GM19467 (cell line): Measurements from ENCODE around the gene SPIRE2.
"Not testable (repeated sequence)": the region's sequence is repeated elsewhere in the genome, so short reads cannot be mapped to it uniquely, and the experiment has no call there.

Experiments
- ATAC-seq: cut with Tn5 transposase; IDR thresholded peaks from one replicate; pipeline ENCODE4 v1.9.1; 2021; ENCODE audit warnings: mild to moderate bottlenecking, moderate library complexity; ENCODE audit not compliant: unreplicated experiment

SPIRE2 gene, protein sequence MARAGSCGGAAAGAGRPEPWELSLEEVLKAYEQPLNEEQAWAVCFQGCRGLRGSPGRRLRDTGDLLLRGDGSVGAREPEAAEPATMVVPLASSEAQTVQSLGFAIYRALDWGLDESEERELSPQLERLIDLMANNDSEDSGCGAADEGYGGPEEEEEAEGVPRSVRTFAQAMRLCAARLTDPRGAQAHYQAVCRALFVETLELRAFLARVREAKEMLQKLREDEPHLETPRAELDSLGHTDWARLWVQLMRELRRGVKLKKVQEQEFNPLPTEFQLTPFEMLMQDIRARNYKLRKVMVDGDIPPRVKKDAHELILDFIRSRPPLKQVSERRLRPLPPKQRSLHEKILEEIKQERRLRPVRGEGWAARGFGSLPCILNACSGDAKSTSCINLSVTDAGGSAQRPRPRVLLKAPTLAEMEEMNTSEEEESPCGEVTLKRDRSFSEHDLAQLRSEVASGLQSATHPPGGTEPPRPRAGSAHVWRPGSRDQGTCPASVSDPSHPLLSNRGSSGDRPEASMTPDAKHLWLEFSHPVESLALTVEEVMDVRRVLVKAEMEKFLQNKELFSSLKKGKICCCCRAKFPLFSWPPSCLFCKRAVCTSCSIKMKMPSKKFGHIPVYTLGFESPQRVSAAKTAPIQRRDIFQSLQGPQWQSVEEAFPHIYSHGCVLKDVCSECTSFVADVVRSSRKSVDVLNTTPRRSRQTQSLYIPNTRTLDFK

DNA sequence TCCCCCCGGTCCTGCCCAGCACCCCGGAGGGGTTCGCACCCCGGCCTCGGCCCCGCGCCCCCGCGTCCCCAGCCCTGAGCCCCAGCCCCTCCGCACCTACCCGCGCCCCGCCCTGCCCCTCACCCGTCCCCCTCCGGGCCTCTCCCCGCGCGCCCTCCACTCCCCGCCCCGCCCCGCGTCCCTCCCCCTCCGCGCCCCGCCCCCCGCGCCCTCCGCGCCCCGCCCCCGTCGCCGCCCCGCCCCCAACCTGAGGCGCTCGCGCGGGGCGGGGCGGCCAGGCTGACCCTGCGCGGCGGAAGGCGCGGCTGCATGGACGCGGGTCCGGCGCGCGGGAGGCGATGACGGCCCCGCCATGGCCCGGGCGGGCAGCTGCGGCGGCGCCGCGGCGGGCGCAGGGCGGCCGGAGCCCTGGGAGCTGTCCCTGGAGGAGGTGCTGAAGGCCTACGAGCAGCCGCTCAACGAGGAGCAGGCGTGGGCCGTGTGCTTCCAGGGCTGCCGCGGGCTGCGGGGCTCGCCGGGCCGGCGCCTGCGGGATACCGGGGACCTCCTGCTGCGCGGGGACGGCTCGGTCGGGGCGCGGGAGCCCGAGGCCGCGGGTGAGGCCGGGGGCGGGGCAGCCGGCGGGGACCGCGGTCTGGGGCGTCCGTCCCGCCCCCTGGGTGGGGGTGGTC is at the start of gene SPIRE2:
SPIRE2 (plus strand) TSS at position 277 of the 671 bp plus-strand sequence; CDS start at position 353, 76 bp downstream.
- no peak for ATAC-seq

DNA sequence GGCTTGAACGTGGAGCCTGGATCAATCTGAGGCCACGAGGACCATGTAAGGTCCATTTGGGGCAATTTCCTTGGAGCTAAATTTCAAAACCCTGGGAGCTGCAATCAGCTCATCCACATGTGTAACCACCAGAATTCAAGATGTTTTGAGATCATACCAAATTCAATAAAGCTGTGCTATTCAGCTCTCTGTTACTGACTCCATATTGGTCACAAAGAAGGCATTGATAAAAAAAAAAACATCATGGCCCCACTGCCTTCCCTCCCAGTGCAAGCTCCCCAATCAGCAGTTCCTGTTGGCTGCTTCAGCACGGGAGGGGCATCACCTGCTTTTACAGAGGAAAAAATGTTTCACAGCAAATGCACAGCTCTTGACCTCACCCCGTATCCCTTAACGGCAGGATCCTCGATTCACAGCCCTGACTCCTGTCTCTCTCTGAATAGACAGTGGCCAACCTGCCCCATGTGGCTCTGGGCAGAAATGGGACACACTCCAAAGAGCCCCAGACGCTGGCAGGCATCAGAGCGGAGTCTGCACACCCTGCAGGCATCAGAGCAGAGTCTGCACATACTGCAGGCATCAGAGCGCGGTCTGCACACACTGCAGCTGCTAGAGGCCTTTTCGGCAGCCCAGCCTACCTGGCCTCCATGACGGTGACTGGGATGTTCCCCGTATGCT is 48.9 kb upstream of the SPIRE2 start:
- ATAC-seq = no peak

DNA sequence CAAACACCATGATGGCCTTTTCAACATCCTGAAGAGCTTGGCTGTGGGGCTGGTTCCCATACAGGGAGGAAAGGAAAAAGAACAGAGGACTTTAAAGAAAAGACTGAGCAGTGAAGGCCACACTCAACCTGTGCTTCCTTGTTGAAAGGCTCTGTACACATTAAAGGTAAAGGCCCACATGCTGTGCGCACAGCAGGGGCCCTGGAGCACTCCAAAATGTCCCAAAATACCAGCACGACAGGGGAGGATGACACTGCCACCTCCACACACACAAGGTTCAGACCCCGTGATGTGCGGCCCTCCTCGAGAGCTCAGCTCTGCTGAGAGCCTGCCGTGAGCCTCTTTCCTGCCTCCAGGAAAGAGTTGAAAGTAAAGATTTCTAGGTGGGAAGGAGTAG is 48.4 kb upstream of the SPIRE2 start:
- no peak for ATAC-seq

DNA sequence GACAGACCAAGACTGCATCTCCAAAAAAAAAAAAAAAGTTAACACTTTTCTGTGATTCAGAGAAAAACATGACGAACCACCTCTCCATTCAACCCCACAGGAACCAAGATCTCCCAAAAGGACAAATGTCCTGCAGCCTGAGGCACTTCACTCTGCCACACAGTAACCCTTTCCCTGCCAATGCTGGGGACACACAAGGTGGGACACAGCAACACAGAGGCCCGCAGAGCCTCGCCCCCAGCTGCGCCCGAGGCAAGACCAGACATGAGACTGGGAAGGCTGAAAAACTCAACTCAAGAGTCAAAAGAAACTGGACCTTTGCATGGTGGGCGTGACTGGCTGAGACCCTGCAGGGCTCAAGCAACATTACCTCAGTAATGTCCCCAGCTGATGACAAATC is 45.8 kb upstream of the SPIRE2 start:
- ATAC-seq = no peak

DNA sequence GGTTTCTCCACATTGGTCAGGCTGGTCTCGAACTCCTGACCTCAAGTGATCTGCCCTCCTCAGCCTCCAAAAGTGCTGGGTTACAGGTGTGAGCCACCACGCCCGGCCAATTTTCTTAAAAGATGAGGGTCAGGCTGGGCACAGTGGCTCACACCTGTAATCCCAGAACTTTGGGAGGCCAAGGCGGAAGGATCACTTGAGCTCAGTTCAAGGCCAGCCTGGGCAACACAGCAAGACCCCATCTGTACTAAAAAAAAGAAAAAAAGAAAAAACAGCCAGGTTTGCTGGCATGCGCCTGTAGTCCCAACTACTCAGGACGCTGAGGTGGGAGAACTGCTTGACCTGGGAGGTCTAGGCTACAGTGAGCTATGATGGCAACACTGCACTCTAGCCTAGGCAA is 44.3 kb upstream of the SPIRE2 start:
- not testable (repeated sequence) for ATAC-seq

DNA sequence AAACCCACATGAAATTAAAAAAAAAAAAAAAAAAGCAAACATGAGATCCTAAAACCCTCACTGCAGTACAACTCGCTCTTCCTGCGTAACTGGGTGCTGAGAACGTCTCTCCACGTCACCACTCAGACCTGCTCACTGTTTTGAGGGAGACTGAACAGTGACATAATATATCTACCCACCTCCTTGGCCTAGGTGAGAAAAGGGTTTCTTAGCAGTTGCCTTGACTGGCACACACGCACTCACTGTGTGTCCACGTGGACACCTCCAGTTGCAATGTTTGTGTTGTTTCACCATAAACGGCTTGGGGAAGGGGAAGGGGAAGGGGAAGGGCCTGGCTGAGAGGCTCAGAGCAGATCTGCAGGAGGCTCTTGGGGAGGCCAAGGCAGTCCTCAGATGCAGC is 43.9 kb upstream of the SPIRE2 start:
- ATAC-seq = no peak

DNA sequence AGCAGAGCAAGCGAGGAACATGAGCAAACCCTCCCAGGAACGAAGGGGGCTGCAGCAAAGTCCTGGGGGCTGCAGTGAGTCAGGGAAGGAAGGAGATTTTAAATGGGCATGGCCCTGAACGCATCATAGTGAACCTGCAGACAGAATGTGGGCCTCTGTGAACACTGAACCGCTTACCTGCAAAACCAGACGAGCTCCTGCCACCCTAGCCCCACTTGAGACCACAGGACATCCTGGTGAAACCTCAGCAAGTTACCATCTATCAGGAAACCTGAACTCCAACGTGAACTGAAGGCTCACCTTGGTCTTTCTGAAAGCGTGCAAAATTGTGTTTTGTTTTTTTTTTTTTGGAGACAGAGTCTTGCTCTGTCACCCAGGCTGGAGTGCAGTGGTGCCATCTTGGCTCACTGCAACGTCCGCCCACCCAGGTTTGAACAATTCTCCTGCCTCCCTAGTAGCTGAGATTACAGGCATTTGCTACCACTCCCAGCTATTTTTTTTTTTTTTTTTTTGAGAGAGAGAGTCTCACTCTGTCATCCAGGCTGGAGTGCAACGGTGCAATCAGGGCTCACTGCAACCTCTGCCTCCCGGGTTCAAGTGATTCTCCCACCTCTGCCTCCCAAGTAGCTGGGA is 42.6 kb upstream of the SPIRE2 start:
- no peak for ATAC-seq

DNA sequence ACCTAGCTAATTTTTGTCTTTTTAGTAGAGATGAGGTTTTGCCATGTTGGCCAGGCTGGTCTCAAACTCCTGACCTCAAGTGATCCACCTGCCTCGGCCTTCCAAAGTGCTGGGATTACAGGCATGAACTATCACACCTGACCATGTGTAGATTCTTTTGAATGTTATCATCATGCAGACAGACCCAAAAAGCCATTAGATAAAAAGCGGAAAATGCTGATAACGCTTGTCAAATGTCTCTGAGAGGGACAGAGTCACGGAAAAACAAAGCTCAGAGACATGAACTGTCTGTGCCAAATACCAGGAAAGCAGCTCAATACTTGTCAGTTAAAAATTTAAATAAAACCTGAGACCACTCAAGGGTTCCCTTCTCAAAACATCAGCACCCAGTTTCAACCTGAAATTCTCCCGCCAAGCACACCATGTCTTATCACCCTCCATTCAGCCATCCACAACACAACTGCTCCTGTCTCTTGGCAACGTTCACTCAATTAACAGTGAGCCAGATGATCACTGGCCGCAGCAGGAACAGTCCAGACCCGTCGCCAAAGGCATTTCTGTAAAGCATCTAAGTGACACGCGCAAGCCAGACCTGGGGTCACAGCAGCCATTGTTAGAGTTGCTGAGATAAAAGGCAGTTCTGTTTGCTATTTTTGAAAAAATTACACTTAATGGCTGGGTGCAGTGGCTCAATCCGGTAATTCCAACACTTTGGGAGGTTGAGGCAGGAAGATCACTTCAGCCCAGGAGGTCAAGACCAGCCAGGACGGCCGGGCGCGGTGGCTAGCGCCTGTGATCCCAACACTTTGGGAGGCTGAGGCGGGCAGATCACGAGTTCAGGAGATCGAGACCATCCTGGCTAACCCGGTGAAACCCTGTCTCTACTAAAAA is 41.6 kb upstream of the SPIRE2 start:
- ATAC-seq = no peak

DNA sequence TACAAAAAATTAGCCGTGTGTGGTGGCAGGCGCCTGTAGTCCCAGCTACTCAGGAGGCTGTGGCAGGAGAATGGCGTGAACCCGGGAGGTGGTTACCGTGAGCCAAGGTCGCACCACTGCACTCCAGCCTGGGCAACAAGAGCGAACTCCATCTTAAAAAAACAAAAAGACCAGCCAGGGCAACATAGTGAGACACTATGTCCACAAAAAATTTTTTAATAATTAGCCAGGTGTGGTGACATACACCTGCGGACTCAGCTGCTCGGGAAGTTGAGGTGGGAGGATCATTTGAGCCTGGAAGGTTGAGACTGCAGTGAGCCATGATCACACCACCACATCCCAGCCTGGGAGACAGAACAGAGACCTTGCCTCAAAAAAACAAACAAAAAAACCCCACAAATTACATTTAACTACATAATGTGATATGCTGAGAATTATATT is 40.9 kb upstream of the SPIRE2 start:
- ATAC-seq = no peak

DNA sequence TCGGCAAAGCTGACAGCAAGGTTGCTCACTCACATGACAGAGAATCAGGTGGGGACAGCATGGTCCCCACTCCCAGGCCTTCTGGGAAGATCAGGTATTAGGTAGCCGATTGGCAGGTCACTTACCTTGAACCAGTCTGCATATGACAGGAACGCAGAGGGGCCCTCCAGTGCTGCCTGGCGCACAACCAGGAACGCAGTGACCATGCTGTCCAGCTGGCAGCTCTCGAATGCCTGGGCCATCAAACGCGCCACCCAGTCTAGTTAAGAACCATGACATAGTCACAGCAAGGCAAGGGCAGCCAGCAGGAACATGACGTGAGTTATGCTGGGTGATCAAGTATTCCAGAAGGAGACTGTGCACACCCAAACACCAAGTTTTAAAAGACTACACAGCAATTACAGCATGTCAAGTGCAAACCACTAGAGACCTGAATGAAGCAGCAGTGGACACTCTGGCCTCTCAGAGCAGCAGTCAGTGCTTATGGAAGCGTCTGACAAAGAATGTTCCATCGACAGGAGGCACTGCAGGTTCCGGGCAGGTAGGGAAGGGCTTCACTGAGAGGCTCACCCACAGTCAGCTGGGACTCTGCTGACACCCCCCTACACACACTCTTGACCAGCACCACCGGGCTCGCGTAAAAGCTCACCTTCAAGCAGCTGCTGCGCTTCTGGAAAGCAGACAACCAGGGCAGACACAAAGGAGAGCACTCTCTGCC is 36.8 kb upstream of the SPIRE2 start:
- no peak for ATAC-seq

DNA sequence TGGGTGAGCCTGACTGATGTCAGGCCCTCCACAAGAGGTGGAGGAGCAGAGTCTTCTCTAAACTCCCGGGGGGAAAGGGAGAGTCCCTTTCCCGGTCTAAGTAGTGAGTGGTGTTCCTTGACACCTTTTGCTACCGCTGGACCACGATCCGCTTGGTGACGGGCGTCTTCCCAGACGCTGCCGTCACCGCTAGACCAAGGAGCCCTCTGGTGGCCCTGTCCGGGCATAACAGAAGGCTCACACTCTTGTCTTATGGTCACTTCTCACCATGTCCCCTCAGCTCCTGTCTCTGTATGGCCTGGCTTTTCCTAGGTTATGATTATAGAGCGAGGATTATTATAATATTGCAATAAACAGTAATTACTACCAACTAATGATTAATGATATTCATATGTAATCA is 35.2 kb upstream of the SPIRE2 start:
- ATAC-seq = not testable (repeated sequence)

DNA sequence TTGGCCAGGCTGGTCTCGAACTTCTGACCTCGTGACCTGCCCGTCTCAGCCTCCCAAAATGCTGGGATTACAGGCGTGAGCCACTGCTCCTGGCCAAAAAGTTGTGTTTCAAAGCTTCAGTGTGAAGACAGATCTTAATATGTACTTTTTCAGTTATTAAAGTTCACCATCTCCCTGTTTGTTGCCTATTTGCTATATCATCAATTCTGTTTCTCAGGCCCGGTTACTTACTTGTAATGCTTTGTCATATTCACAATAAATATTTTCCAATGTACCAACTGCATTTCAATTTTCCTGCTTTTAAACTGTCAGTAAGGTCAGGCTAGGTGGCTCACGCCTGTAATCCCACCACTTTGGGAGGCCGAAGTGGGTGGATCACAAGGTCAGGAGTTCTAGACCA is 34.3 kb upstream of the SPIRE2 start:
- ATAC-seq = no peak

DNA sequence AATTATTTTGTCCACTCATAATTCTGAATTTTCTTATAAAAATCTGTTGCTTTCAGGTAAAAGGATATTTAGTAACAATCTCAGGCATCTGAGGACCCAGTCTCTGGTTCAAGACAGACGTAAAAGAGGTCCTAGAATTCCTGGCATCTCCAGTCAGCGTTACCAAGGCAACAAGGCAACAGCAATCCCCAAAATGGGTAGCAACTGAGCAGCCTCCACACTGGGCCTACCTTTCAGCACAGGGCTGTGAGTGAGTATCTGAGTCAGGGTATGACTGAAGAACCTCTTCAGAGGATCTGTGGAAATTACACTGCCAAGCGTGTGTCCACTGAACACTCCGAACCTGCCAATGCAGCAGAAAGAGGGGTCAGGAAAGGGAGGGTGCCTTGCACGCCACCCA is 32.6 kb upstream of the SPIRE2 start:
- ATAC-seq = no peak

DNA sequence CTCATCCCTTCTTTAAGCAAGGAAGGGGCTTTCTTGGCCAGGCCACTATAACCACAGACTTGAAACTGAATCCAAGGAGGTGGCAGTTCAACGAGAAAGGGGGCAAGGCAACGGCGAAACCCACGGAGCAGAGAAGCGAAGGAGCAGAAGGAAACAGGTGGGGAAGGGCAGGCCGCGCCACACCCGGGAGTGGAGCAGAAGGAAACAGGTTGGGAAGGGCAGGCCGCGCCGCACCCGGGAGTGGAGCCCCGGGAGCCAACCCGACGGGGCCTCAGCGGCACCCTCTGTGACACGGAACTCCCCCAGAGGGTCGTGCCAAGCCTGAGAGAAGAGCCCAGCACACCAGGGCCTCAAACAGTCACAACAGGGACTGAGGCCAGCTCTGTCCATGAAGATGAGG is 32.2 kb upstream of the SPIRE2 start:
- ATAC-seq = no peak

DNA sequence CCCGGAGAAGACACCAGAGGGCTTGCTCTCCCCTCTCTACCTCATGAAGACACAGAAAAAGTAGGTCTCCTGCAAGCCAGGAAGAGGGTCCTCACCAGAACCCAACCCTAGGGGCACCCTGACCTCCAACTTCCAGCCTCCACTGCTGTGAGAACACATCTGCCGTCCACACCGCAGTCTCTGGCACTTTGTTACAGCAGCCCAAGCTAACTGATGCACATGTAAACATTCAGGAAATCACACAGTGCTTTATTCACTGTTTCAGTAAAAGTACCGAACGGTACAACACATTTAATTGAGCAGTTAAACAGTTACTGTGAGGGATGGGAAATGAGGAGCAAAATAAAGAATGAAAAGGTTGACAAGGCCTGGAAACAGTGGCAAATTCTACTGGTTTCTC is 30.1 kb upstream of the SPIRE2 start:
- ATAC-seq = no peak

DNA sequence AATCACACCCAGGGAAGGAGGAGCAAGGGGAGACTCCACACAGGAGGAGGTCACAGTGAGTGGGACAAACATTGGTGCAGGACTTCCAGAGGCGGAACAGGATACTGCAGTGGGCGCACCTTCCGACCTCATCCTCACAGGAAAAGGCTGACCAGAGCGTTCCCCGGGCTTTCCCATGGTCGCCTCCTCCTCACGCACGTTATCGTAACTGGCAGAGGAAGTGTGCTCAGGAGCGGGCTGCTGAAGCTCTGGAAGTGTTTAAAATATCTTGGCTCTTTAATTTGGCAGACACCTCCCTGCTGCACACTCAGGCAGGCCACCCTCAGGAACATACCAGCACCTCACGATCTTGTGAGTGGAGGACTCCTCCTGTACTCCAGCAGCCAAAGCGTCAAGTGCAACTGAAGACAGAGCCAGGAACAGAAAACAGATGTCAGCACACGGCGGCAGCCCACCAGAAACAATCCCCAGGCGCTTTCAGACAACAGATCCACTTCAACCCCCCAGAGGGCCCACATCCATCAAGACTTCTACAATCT is 29.4 kb upstream of the SPIRE2 start:
- no peak for ATAC-seq

DNA sequence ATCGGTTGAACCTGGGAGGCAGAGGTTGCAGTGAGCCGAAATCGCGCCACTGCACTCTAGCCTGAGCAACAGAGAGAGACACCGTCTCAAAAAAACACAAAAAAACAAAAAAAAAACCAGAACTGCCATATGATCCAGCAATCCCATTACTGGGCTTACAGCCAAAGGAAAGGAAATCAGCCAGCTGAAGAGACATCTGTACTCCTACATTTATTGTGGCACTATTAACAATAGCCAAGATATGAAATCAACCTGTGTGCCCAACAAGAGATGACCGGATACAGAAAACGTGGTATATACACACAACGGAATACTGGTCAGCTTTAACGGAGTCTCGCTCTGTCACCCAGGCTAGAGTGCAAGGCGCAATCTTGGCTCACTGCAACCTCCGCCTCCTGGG is 26.5 kb upstream of the SPIRE2 start:
- ATAC-seq = no peak

DNA sequence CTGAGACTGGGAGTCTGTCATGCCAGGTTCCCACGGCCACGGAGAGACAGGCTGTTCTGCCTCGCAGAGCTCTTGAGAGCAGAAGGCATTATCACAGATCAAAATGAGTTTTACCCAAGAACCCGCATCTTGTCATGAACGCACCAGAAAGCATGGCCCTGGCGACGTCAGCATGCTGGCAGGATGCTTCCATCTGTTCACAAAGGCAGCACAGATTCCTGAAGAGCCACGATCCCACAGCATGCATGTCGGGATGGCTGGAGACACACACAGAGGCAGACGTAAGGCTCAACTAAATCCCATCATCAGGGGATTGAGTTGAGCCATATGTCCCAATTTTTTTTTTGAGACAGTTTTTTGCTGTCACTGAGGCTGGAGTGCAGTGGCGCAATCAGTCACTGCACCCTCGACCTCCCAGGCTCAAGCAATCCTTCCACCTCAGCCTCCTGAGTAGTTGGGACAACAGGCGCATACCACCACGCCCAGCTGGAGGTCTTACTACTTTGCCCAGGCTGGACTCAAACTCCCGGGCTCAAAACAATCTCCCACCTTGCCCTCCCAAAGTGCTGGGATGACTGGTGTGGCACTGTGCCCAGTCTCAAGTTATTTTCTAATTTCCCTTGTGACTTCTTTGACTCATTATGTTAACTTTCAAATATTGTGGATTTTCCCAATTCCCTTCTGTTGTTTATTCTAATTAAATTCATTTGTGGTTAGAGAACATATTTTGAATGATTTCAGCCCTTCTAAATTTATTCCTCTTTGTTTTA is 23.0 kb upstream of the SPIRE2 start:
- no peak for ATAC-seq
